GM08714 (cell line): ENCODE measurements around the gene TBC1D32.
"Not testable (repeated sequence)": the region's sequence is repeated elsewhere in the genome, so short reads cannot be mapped to it uniquely, and the experiment has no call there.

ENCODE experiments used
- H3K4me3 ChIP-seq: fragments of 200-500 bp; sonication (Bioruptor generic); 2 replicates; pipeline ENCODE4 v1.5.1; 2014; ENCODE audit warnings: mild to moderate bottlenecking, low read length, inconsistent platforms
- ZNF274 ChIP-seq: IDR thresholded peaks from 2 replicates; pipeline ENCODE4 v1.6.1; 2012; ENCODE audit warnings: mild to moderate bottlenecking, low read depth, low read length

The TBC1D32 gene

GRCh38 chr6:121305957-121306607 is 28.2 kb downstream of the TBC1D32 start:
- no peak for TF ChIP-seq ZNF274
- H3K4me3 ChIP-seq, result no peak overlapping the region

- TF ChIP-seq ZNF274, result no peak
- no peak overlapping the region for H3K4me3 ChIP-seq
Observed at GRCh38 chr6:121302882-121303281, 31.4 kb downstream of the TBC1D32 start.

DNA sequence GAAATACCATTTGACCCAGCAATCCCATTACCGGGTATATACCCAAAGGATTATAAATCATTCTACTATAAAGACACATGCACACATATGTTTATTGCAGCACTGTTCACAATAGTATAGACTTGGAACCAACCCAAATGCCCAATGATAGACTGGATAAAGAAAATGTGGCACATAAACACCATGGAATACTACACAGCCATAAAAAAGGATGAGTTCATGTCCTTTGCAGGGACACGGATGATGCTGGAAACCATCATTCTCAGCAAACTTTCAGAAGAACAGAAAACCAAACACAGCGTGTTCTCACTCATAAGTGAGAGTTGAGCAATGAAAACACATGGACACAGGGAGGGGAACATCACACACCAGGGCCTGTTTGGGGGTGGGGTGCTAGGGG is 33.1 kb downstream of the TBC1D32 start:
- not testable (repeated sequence) for H3K4me3 ChIP-seq

DNA sequence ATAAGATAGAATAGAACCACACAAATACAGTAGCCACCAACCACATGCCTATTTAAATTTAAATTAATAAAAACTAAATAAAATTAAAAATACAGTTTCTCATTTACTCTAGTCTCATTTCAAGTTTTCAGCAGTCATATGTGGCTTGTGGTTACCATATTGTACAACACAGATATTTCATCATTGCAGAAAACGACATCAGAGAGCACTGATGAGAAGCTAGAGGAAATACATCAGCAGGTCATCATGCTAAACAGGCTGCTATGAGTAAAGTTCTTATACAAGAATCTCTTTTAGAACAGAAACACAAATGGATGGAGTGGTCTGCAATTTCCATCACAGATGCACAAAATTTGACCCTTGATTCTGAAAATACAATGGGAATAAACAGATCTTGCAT is 36.6 kb downstream of the TBC1D32 start:
- no peak for TF ChIP-seq ZNF274
- no peak overlapping the region for H3K4me3 ChIP-seq

- no peak overlapping the region for H3K4me3 ChIP-seq
- no peak for TF ChIP-seq ZNF274
Observed at GRCh38 chr6:121285041-121285440, 49.2 kb downstream of the TBC1D32 start.

DNA sequence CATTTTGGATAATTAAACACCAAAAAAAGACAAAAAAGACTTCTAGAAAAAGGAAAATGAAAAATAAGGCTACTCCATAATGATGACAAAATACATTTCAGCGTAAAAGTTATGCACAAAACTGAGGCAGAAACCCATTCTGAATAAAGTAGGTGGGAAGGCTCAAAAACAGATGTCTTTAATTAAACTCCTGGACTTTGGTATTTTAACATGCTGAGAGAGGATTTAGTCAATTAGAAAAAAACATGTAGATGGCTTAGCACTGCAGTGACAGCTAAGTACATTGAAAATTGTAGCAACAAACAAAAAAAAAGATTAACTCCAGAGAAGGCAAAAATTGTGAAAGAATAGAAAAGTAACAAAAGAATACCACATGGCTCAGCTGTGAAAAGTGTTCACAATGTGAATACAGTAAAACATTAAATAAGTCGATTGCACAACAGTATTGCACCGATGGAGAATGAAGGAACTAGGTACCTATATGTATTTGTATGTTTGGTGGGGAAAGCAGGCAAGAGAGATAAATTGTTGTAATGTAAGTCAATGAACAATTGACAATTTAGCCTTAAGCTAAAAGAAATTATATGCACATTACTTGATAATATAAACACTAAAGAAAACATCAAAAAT is 59.5 kb downstream of the TBC1D32 start:
- TF ChIP-seq ZNF274, result no peak
- no peak overlapping the region for H3K4me3 ChIP-seq

GRCh38 chr6:121263742-121264141 is 70.5 kb downstream of the TBC1D32 start:
- H3K4me3 ChIP-seq, result no peak overlapping the region
- TF ChIP-seq ZNF274, result no peak

GRCh38 chr6:121260651-121261102 is 73.6 kb downstream of the TBC1D32 start:
- no peak overlapping the region for H3K4me3 ChIP-seq

GRCh38 chr6:121247386-121247785 is 86.9 kb downstream of the TBC1D32 start:
- no peak for TF ChIP-seq ZNF274
- H3K4me3 ChIP-seq, result no peak overlapping the region

More at GRCh38 chr6:121260651-121261102, 73.6 kb downstream of the TBC1D32 start:
- TF ChIP-seq ZNF274, result no peak

GRCh38 chr6:121242386-121242785 is 91.9 kb downstream of the TBC1D32 start:
- TF ChIP-seq ZNF274, result no peak
- H3K4me3 ChIP-seq, result no peak overlapping the region

DNA sequence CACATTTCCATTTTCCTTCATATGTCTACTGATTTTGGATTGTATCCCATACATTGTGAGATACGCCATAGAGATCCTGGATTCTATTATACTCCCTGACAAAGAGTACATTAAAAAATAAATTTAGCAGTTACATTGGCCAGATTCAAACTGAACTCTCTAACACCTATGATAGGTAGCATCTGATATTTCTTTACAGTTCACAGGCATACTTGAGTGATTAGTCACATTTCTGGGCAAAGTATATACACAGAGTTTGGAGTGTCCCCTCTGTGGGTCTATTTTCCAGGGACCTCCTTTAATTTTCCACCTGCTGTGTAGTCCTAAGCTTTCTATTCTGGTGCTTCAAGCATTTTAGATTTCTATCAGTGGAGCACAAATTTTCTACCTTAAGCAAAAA is 96.4 kb downstream of the TBC1D32 start:
- H3K4me3 ChIP-seq, result no peak overlapping the region
- no peak for TF ChIP-seq ZNF274

DNA sequence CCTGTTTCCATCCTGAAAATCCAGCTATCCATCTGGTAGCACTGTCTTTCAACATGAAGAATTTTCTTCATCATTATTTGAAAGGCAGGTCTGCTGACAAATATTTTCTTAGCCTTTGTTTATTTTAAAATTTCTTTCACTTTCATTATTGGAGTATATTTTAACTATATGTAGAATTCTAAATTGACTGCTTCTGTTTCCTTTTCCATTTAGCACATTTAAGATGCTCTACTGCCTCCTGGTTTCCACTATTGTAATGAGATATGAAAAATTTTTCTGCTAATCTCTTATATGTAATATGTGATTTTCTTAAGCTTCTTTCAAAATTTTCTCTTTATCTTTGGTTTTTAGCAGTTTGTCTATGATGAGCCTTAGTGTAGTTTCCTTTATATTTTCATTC is 97.3 kb downstream of the TBC1D32 start:
- TF ChIP-seq ZNF274, result no peak
- no peak overlapping the region for H3K4me3 ChIP-seq

DNA sequence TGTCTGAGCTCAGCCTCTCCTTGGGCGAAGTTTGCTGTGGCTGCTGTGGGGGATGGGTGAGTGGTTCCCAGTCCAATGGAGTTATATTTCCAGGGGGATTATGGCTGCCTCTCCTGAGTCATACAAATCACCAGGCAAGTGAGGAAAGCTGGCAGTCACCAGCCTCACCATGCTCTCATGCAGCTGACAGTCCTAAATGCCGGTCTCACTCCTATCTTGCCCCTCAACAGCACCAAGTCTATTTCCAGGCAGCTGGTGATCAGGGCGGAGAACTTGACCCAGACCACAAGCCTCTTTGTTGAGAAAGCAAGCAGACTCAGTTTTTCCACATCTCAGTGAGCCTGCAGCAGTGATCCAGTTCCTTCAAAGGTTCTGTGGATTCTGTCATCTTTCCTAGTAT is 98.9 kb downstream of the TBC1D32 start:
- TF ChIP-seq ZNF274, result no peak
- no peak overlapping the region for H3K4me3 ChIP-seq

GRCh38 chr6:121223930-121224329 is 110.3 kb downstream of the TBC1D32 start:
- no peak overlapping the region for H3K4me3 ChIP-seq
- TF ChIP-seq ZNF274, result no peak

GRCh38 chr6:121223212-121223611 is 111.1 kb downstream of the TBC1D32 start:
- H3K4me3 ChIP-seq, result no peak overlapping the region
- no peak for TF ChIP-seq ZNF274

- no peak for TF ChIP-seq ZNF274
- no peak overlapping the region for H3K4me3 ChIP-seq
Observed at GRCh38 chr6:121222656-121223055, 111.6 kb downstream of the TBC1D32 start.

DNA sequence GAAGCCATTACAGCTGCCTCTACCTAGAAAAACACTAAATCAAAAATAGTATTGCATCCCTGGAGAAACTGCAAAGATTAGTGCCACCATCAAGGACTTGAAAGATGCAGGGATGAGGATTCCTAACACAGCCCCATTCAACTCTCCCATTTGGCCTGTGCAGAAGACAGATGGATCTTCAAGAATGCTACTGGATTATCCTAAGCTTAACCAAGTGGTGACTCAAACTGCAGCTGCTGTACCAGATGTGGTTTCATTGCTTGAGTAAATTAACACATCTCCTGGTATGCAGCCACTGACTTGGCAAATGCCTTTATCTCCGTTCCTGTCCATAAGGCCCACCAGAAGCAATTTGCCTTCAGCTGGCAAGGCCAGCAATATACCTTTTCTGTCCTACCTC is 117.4 kb downstream of the TBC1D32 start:
- no peak overlapping the region for H3K4me3 ChIP-seq
- TF ChIP-seq ZNF274, result no peak

GRCh38 chr6:121213341-121213740 is 120.9 kb downstream of the TBC1D32 start:
- not testable (repeated sequence) for H3K4me3 ChIP-seq
